Activated CD8-positive, alpha-beta T cell treated with anti-CD3 and anti-CD28 coated beads for 36 hours (primary cell): ENCODE measurements around the gene DGKA. TPM values are rescaled to one million over a fixed set of nuclear protein-coding genes. Genes with fewer than 3 reads are reported as not detected.

Source experiments
- ATAC-seq: fragments of 200-7000 bp; cut with Tn5 transposase; one replicate; pipeline ENCODE4 v1.10.0; 2021; ENCODE audit warnings: mild to moderate bottlenecking, moderate library complexity
- CTCF ChIA-PET: fragments of 350-600 bp; sonication (Branson Sonifier 250); formaldehyde crosslinking; loops from one replicate; lab custom pipeline; 2021; ENCODE audit warnings: antibody characterized with exemption; lab: Charles Lee
- POLR2A ChIA-PET: fragments of 350-600 bp; sonication (Branson Sonifier 250); formaldehyde crosslinking; loops from one replicate; lab custom pipeline; 2021; ENCODE audit warnings: antibody characterized with exemption; lab: Charles Lee
- DNase-seq: peaks from one replicate; pipeline ENCODE4 v3.0.0-alpha.2; 2020
- H3K27ac Mint-ChIP-seq: one replicate; pipeline ENCODE4 v1.8.0; 2021; ENCODE audit warnings: mild to moderate bottlenecking, mixed read lengths
- H3K27me3 Mint-ChIP-seq: one replicate; pipeline ENCODE4 v1.8.0; 2021; ENCODE audit warnings: mixed read lengths
- H3K36me3 Mint-ChIP-seq: one replicate; pipeline ENCODE4 v1.8.0; 2021; ENCODE audit warnings: low read depth, mixed read lengths
- H3K4me1 Mint-ChIP-seq: one replicate; pipeline ENCODE4 v1.8.0; 2021; ENCODE audit warnings: low read depth, mixed read lengths
- H3K4me3 Mint-ChIP-seq: one replicate; pipeline ENCODE4 v1.8.0; 2021; ENCODE audit warnings: mild to moderate bottlenecking, moderate library complexity, mixed read lengths
- H3K9me3 Mint-ChIP-seq: one replicate; pipeline ENCODE4 v1.8.0; 2021; ENCODE audit warnings: mixed read lengths
- intact Hi-C: fragments of 100-400 bp; cut with micrococcal nuclease; formaldehyde crosslinking; loops from one replicate; pipeline ENCODE4 v1.10.0; 2022
- total RNA-seq, 2 experiments: library from RNA; stranded (reverse); gene quantifications; one replicate each; pipeline ENCODE4 v1.2.3, GENCODE V29; 2021
- TF ChIP-seq, protein P1 (sequence below): fragments of 200-600 bp; IDR thresholded peaks from one replicate; pipeline ENCODE4 v1.8.0; 2022; ENCODE audit warnings: antibody characterized with exemption, mild to moderate bottlenecking

Gene DGKA
- total RNA-seq, 2 experiments from 2014 or later, result 350 to 353 TPM

GRCh38 chr12:55929306-55929791 is 1.6 kb upstream of the DGKA start:
- TF ChIP-seq, protein P1, sequence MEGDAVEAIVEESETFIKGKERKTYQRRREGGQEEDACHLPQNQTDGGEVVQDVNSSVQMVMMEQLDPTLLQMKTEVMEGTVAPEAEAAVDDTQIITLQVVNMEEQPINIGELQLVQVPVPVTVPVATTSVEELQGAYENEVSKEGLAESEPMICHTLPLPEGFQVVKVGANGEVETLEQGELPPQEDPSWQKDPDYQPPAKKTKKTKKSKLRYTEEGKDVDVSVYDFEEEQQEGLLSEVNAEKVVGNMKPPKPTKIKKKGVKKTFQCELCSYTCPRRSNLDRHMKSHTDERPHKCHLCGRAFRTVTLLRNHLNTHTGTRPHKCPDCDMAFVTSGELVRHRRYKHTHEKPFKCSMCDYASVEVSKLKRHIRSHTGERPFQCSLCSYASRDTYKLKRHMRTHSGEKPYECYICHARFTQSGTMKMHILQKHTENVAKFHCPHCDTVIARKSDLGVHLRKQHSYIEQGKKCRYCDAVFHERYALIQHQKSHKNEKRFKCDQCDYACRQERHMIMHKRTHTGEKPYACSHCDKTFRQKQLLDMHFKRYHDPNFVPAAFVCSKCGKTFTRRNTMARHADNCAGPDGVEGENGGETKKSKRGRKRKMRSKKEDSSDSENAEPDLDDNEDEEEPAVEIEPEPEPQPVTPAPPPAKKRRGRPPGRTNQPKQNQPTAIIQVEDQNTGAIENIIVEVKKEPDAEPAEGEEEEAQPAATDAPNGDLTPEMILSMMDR, result no peak
- H3K27me3 Mint-ChIP-seq, result no peaks in the 10 kb centered on the region
- H3K4me1 Mint-ChIP-seq, result peaks cover 40% of the 10 kb centered on the region
- CTCF ChIA-PET, result interaction anchor here (0.9 to 4.9 kb wide), 8 partner anchors 10 to 191 kb away, joined by 3 to 34 read pairs (median 4); partner anchors contain the start of genes DNAJC14, ORMDL2 and SARNP
- intact Hi-C loops, result loop anchor here (2.0 to 5.0 kb wide), 2 partner anchors 43 to 192 kb away; no protein-coding TSS in a partner anchor
- POLR2A ChIA-PET, result interaction anchor here (0.9 to 7.9 kb wide), 8 partner anchors 10 to 186 kb away, joined by 3 to 60 read pairs (median 4); partner anchors contain the start of genes DNAJC14, ORMDL2 and SARNP
- DNase-seq (peak; percentile 95), ATAC-seq (peak; percentile 56)
- no peaks in the 10 kb centered on the region for H3K9me3 Mint-ChIP-seq
- H3K27ac Mint-ChIP-seq, result peak overlapping the region; percentile 99
- peak overlapping the region; percentile 99 for H3K4me3 Mint-ChIP-seq
- H3K36me3 Mint-ChIP-seq, result peaks cover 46% of the 10 kb centered on the region

DNA sequence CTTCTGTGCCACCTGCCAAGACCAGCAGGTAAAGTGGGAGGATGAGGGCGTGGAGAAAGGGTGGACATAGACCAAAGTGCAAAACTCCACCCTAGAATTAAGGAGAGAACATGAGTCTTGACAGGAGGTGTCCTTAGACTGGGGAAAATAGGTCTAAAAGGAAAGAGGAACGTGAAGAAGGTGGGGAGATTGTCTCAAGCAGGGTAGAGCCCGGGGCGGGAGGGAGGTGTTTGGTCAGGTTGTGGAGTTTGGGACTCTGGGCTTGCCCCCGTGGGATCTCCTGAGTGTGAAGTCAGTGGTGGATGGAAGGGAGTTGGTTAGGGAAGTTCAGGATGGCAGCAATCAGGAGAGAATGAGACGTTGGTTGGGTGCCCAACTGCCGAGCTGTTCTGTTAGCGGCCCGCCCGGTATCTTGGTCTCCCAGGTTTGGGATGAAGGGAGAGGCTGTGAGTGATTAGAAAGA is 386 bp downstream of the DGKA start:
- no peak for DNase-seq
- H3K36me3 Mint-ChIP-seq, result peaks cover 60% of the 10 kb centered on the region
- peak overlapping the region; percentile 99 for H3K27ac Mint-ChIP-seq
- peaks cover 46% of the 10 kb centered on the region for H3K4me1 Mint-ChIP-seq
- CTCF ChIA-PET, result interaction anchor here (1.0 to 1.5 kb wide), 3 partner anchors 9 to 193 kb away, joined by 3 to 7 read pairs (median 6); no protein-coding TSS in a partner anchor
- no peaks in the 10 kb centered on the region for H3K9me3 Mint-ChIP-seq
- intact Hi-C loops, result loop anchor here (2.0 kb wide), 1 partner anchor 109 kb away; the partner anchor contains the start of gene RPS26
- H3K27me3 Mint-ChIP-seq, result no peaks in the 10 kb centered on the region
- TF ChIP-seq, protein P1, result no peak
- POLR2A ChIA-PET, result interaction anchor here (0.6 to 7.9 kb wide), 8 partner anchors 8 to 186 kb away, joined by 3 to 60 read pairs (median 5); partner anchors contain the start of genes ORMDL2, SARNP and ZC3H10
- ATAC-seq, result no peak
- peak overlapping the region; percentile 99 for H3K4me3 Mint-ChIP-seq

DNA sequence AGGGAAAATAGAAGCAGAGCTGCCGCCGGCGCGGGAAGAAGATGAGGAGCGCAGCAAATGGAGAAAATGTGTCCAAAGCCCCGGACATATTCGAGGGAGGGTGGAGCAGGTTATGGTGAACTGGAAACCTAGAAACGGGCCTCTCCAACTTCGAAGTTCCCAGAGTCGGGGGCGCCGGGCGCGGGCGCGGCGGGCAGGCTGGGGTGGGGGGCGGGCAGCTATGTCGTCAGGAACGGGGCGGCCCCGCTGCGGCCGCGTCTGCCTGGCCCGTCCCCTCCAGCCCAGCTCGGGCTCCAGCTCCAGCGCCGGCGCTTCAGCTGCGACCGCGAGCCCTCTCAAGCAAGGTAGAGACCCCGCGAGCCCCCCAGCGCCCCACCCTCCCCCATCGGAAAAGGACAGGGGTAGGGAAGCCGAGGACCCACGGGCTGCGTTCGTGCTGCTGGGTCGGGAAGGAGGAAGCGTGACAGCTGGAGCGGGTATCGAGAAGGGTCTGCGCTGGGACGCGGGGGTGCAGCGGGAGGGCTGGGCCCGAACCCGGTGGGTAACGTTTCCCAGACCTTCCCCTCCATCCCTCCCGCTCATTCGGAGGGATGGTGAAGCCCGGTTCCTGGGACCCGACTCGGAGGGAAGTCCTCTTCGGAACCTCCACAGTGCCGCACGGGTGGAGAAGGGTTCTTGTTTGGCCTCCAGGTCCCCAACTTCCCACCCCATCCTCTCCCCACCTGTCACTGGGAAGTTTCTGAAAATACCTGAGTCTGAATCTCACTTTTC is 1.0 kb downstream of the DGKA start:
- peak; percentile 44 for DNase-seq
- TF ChIP-seq, protein P1, result no peak
- ATAC-seq, result no peak

DNA sequence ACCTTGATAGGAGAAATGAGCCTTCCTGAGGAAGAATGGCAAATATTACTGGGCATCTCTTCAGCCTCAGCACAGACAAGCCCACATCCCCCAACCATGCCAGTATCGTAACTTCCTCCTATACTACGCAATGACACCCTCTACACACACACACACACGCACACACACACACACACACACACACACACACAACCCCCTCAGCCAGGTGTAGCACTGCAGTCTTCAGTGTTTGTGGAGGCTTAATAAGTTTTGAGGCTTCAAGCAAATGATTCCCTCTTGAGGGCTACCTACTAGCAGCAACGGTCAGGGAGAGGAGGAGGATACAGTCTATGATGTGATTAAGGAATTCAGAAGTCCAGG is 1.6 kb downstream of the DGKA start:
- intact Hi-C loops, result no loop called here
- peak overlapping the region; percentile 99 for H3K4me3 Mint-ChIP-seq
- H3K4me1 Mint-ChIP-seq, result peaks cover 58% of the 10 kb centered on the region
- no peaks in the 10 kb centered on the region for H3K9me3 Mint-ChIP-seq
- H3K27me3 Mint-ChIP-seq, result no peaks in the 10 kb centered on the region
- DNase-seq (peak; percentile 70), ATAC-seq (no peak)
- ChIA-PET POLR2A (interaction anchor here (0.7 to 6.0 kb wide), 8 partner anchors 7 to 203 kb away, joined by 3 to 27 read pairs (median 5); partner anchors contain the start of genes ORMDL2 and SARNP), CTCF (interaction anchor here (0.9 to 2.1 kb wide), 7 partner anchors 8 to 194 kb away, joined by 3 to 8 read pairs (median 5); partner anchors contain the start of genes ORMDL2 and SARNP)
- H3K36me3 Mint-ChIP-seq, result peaks cover 68% of the 10 kb centered on the region
- peak overlapping the region; percentile 99 for H3K27ac Mint-ChIP-seq
- TF ChIP-seq, protein P1, result no peak

More for the DNA sequence above, 1.0 kb downstream of the DGKA start:
- Mint-ChIP-seq H3K9me3 (no peaks in the 10 kb centered on the region), H3K36me3 (peaks cover 66% of the 10 kb centered on the region), H3K4me1 (peaks cover 52% of the 10 kb centered on the region), H3K4me3 (peak overlapping the region; percentile 99), H3K27ac (peak overlapping the region; percentile 99), H3K27me3 (no peaks in the 10 kb centered on the region)
- POLR2A ChIA-PET, result interaction anchor here (0.6 to 7.9 kb wide), 9 partner anchors 7 to 202 kb away, joined by 3 to 60 read pairs (median 4); partner anchors contain the start of genes ORMDL2, SARNP and ZC3H10
- CTCF ChIA-PET, result interaction anchor here (0.9 to 2.0 kb wide), 5 partner anchors 7 to 194 kb away, joined by 3 to 7 read pairs (median 5); no protein-coding TSS in a partner anchor
- intact Hi-C loops, result loop anchor here (2.0 kb wide), 1 partner anchor 109 kb away; the partner anchor contains the start of gene RPS26
